Subcutaneous abdominal adipose tissue (tissue), 5 donors: ENCODE measurements around the gene SOS2.
A peak's percentile ranks its signal among the peaks of the same experiment; 100 is the strongest.

ENCODE experiments used
- H3K27ac ChIP-seq: one replicate; pipeline ENCODE4 v1.7.0; 2013; ENCODE audit warnings: low read depth, mild to moderate bottlenecking, inconsistent platforms, low read length, moderate library complexity
- H3K27me3 ChIP-seq, 5 donors: one replicate each; pipeline ENCODE4 v1.7.0; 2013; ENCODE audit warnings: low read length in 5 of 5, inconsistent platforms in 1 of 5; ENCODE audit not compliant: control insufficient read depth in 5 of 5, insufficient read depth in 4 of 5
- H3K36me3 ChIP-seq, 5 donors: one replicate each; pipeline ENCODE4 v1.7.0; 2013; ENCODE audit warnings: low read length in 5 of 5; ENCODE audit not compliant: control insufficient read depth in 5 of 5, insufficient read depth in 5 of 5
- H3K4me1 ChIP-seq, 5 donors: one replicate each; pipeline ENCODE4 v1.7.0; 2013; ENCODE audit warnings: low read length in 5 of 5, mild to moderate bottlenecking in 3 of 5, moderate library complexity in 1 of 5; ENCODE audit not compliant: control insufficient read depth in 5 of 5, insufficient read depth in 5 of 5
- H3K4me3 ChIP-seq, 5 donors: one replicate each; pipeline ENCODE4 v1.7.0; 2013; ENCODE audit warnings: low read length in 5 of 5, low read depth in 1 of 5
- H3K9ac ChIP-seq, 5 donors: one replicate each; pipeline ENCODE4 v1.7.0; 2013; ENCODE audit warnings: low read length in 5 of 5, mild to moderate bottlenecking in 4 of 5, moderate library complexity in 3 of 5
- H3K9me3 ChIP-seq, 5 donors: one replicate each; pipeline ENCODE4 v1.7.0; 2013; ENCODE audit warnings: low read length in 5 of 5; ENCODE audit not compliant: control insufficient read depth in 5 of 5
- donor health status: healthy.
- donor health status: healthy.
- donor health status: healthy.
- donor health status: healthy.
- donor health status: healthy.

Gene SOS2

DNA sequence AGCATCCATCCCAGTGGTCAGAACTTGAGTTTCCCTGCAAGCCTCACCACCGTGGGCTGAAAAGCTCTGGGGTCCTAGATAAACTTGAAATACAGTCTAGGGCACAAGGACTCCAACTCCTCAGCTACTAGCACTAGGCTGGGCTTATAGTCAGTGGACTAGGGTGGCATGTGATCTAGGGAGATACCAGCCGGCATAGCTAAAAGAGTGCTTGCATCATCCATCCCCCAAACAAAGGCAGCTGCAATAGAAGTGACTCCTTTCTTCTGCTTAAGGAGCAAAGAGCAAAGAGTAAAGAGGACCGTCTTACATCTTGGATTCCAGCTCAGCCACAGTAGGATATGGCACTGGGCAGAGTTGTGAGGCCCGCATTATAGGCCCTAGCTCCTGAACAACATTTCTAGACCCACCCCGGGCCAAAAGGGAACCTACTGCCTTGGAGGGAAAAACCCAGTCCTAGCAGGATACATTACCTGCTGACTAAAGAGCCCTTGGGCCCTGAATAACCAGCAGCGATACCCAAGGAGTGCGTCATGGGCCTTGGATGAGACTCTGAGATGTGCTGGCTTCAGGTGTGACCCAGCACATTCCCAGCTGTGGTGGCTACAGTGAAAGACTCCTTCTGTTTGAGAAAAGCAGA is 17.9 kb upstream of the SOS2 start:
- Histone ChIP-seq H3K9ac (no peak overlapping the region), H3K9me3 (no peaks in the 10 kb centered on the region), H3K27me3 (no peaks in the 10 kb centered on the region), H3K36me3 (peaks cover 0 to 6% (median 2%) of the 10 kb centered on the region in 5 donors), H3K4me3 (no peak overlapping the region), H3K27ac (no peak overlapping the region), H3K4me1 (no peaks in the 10 kb centered on the region)

DNA sequence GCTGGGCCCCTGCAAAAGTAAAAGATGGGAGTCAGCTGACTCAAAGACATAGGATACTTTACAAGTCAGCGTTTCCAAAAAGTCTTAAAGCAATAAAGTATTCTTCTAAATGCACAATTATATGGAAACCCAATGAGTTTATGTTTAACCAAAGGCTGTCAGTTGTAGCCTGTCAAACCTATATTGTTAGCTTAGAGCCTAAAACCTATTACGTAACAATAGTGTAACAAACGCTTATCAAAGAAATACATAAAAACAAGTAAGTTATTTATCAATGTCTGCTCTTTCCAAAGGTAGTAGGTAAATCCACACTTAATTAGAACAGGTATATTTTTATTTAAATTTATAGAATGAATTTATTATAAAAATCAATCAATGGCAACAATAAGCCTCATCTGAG is 15.9 kb upstream of the SOS2 start:
- H3K27me3 ChIP-seq, result no peaks in the 10 kb centered on the region
- H3K9me3 ChIP-seq, result no peaks in the 10 kb centered on the region
- H3K4me1 ChIP-seq, result no peaks in the 10 kb centered on the region
- no peak overlapping the region for H3K9ac ChIP-seq
- no peak overlapping the region for H3K4me3 ChIP-seq
- H3K27ac ChIP-seq, result no peak overlapping the region
- H3K36me3 ChIP-seq, result peaks cover 0 to 6% (median 5%) of the 10 kb centered on the region in 5 donors

DNA sequence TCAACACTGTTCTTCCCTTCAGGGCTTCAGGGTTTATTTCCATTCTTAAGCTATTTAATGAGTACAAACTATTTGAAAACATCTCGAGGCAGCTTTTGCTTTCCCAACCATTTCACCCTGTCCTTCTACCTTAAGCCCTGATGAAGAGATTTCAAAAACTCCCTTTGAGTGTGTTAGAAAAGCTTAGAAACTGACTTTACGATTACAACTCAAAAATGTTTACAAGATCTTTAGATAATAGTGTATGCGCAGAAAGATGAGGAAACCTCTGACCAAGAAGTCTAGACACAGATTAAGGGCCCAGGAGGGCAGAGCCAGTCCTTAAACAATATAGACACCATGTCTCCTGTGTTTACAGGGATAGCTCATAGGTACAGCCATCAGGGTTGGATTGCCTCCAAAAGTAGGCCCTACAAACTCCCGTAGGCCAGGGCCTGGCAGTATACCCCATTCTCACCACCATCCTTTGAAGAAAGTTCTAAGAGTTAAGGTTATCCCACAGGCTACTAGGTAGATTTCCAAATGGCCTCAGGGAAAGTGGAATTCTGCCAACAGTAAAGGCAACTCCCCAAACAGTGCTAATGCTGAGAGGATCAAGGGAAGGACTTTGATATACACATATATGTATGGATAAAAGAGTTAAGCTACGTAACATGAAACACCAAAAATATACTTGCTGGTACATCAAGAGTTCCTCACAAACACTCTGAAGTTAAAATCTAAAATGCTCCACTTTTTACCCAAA is 11.4 kb upstream of the SOS2 start:
- Histone ChIP-seq H3K4me3 (no peak overlapping the region), H3K9me3 (no peaks in the 10 kb centered on the region), H3K36me3 (peaks cover 0 to 5% (median 0%) of the 10 kb centered on the region in 5 donors), H3K9ac (no peak overlapping the region), H3K27me3 (no peaks in the 10 kb centered on the region), H3K27ac (no peak overlapping the region), H3K4me1 (no peaks in the 10 kb centered on the region)

DNA sequence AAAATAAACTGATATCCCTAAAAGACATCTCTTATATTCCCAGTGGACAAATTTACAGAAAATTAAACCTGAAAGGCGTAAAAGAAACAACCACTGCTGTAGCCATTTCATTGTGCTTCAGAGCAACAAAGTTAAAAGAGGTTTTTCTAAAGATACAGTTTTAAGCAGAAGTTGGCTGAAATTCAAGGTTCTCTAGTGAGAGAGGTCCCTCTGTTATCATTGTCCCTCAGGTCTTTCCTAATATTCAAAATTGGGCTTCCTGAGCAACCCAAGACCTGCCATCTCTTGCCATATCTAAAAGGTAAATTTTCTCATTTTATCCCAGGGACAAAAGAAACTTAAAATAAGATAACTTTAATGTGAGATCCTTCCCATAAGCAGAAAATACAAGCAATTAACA is 10.7 kb upstream of the SOS2 start:
- H3K4me3 ChIP-seq, result no peak overlapping the region
- no peak overlapping the region for H3K27ac ChIP-seq
- no peak overlapping the region for H3K9ac ChIP-seq
- H3K36me3 ChIP-seq, result peaks cover 0 to 5% (median 0%) of the 10 kb centered on the region in 5 donors
- H3K27me3 ChIP-seq, result no peaks in the 10 kb centered on the region
- no peaks in the 10 kb centered on the region for H3K4me1 ChIP-seq
- H3K9me3 ChIP-seq, result no peaks in the 10 kb centered on the region

DNA sequence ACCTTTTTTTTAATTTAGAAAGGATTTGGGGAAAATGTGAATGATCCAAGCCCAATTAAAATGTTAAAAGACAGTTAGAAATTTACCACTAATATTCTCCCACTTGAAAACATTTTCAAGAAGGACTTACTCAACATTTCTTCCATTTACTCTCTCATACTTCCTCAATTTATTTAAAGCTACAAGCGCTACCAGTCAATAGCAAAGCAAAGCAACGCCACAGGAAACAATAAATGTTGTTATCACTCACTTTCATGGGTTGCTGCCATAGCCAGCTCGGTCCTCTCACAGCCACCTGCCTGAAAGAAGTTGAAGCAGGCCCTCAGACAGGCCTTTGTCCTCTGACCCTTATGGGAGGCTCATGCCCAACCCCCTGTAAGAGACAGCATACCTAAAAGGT is 6.0 kb upstream of the SOS2 start:
- H3K36me3 ChIP-seq, result no peaks in the 10 kb centered on the region
- no peak overlapping the region for H3K27ac ChIP-seq
- no peaks in the 10 kb centered on the region for H3K9me3 ChIP-seq
- H3K27me3 ChIP-seq, result no peaks in the 10 kb centered on the region
- H3K9ac ChIP-seq, result no peak overlapping the region
- peaks cover 0 to 12% (median 5%) of the 10 kb centered on the region in 5 donors for H3K4me1 ChIP-seq
- no peak overlapping the region for H3K4me3 ChIP-seq

DNA sequence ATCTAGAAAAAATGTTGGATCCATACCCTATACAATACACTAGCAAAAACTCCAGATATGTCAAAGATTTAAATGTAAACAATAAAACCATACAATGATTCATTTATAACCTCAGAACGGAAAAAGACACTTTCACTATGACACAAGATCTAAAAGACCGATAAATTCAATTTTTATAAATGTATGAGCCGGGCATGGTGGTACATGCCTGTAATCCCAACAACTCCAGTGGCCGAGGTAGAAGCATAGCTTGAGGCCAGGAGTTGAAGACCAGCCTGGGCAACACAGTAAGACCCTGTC is 2.5 kb upstream of the SOS2 start:
- no peaks in the 10 kb centered on the region for H3K36me3 ChIP-seq
- H3K4me3 ChIP-seq, result no peak overlapping the region
- no peak overlapping the region for H3K9ac ChIP-seq
- no peak overlapping the region for H3K27ac ChIP-seq
- H3K4me1 ChIP-seq, result peaks cover 0 to 32% (median 29%) of the 10 kb centered on the region in 5 donors
- H3K9me3 ChIP-seq, result no peaks in the 10 kb centered on the region
- no peaks in the 10 kb centered on the region for H3K27me3 ChIP-seq

DNA sequence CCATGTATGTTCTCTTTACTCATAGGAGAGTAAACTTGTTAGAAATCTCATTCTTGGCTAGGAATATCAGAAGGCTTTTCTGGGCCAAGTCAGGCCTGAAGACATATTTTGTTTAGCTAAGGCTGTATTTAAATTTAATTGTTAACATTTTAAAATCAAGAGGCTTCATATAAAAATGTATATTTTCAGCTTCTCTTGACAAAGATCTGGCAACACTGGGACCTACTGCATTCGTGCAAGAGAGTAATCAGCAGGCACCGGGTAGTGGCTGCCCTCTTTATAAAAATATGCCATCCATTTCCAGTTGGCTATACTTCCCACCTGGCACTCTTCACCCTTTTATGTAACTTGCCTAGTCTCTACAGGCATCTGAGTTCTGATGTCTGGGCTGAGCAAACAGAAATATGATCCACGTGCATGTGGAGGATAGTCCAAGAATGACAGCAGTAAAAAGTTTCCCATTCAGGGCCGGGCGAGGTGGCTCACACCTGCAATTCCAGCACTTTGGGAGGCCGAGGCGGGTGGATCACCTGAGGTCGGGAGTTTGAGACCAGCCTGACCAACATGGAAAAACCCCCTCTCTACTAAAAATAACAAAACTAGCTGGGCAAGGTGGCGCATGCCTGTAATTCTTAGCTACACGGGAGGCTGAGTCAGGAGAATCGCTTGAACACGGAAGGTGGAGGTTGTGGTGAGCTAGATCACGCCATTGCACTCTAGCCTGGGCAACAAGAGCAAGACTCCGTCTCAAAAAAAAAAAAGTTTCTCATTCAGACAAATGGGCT is 2.0 kb upstream of the SOS2 start:
- H3K4me3 ChIP-seq, result no peak overlapping the region
- H3K36me3 ChIP-seq, result no peaks in the 10 kb centered on the region
- no peaks in the 10 kb centered on the region for H3K9me3 ChIP-seq
- H3K27me3 ChIP-seq, result no peaks in the 10 kb centered on the region
- H3K9ac ChIP-seq, result no peak overlapping the region
- H3K27ac ChIP-seq, result peak overlapping the region; percentile 94
- peaks cover 0 to 37% (median 34%) of the 10 kb centered on the region in 5 donors for H3K4me1 ChIP-seq

DNA sequence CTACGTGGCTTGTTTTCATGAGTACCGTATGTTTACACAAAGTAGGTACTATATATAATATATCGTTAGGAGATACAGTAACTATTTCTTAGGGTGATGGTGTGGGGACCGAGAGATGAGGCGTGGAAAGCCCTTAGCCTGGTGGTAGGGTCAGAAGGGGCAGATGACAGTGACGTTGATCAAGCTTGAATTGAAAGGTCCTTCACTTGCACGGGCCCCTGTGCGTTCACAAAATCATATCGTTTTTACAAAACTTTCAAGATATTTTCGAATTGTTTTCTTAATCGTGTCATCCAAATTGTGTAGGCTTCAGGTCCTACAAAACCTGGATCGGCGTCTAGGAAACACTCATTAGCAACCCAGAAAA is 881 bp upstream of the SOS2 start:
- Histone ChIP-seq H3K27ac (peak overlapping the region; percentile 94), H3K9ac (peak overlapping the region; percentile 66 to 93 (median 89)), H3K36me3 (no peaks in the 10 kb centered on the region), H3K27me3 (no peaks in the 10 kb centered on the region), H3K4me3 (peak overlapping the region; percentile 75 to 93 (median 77)), H3K9me3 (no peaks in the 10 kb centered on the region), H3K4me1 (peaks cover 0 to 40% (median 34%) of the 10 kb centered on the region in 5 donors)

DNA sequence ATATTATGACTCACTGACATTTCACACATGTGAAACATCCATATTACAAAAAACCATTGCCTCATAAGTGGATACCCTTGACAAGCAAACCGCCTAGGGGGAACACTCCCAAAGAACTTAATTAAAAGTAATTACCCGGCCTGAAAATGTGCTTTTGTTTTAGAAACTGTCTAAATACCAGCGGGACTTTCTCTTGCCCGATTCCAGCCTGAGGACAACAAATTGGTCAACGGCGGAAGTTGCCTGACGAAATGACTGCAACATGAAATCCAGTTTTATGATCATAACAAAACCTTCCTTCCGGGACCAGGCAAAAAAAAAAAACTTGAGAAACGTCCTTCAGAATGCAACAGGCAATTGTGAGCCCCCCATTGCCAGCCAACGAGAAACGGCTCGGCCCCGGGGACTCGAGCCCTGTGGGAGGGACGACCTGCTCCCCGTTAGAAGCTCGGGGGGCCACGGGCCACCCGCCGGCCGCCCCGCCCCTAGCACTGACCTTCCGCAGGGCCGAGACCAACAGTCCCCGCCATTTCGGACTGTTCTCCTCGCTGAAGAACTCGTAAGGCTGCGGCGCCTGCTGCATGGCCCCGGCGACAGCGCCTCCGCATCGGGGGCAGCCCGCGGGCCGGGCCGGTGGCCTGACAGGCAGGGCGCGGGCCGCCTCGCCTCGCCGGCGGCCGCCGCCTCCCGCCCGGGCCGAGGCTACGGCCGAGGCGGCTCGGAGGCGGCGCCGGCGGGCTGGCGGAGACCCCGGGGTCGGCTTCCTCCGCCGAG is 490 bp downstream of the SOS2 start:
- H3K9ac ChIP-seq, result peak overlapping the region; percentile 73 to 93 (median 92)
- no peaks in the 10 kb centered on the region for H3K9me3 ChIP-seq
- no peaks in the 10 kb centered on the region for H3K36me3 ChIP-seq
- peak overlapping the region; percentile 98 for H3K27ac ChIP-seq
- peak overlapping the region; percentile 77 to 91 (median 79) for H3K4me3 ChIP-seq
- H3K27me3 ChIP-seq, result no peaks in the 10 kb centered on the region
- peaks cover 0 to 51% (median 46%) of the 10 kb centered on the region in 5 donors for H3K4me1 ChIP-seq
